ENCODE results near the gene KIF3C. TPM values are rescaled to one million over a fixed set of nuclear protein-coding genes. Genes with fewer than 3 reads are reported as not detected.
A peak's percentile ranks its signal among the peaks of the same experiment; 100 is the strongest.
"Not testable (repeated sequence)": the region's sequence is repeated elsewhere in the genome, so short reads cannot be mapped to it uniquely, and the experiment has no call there.

KIF3C gene
- total RNA-seq, 1 donor from 2014 or later: 28.9 TPM

DNA sequence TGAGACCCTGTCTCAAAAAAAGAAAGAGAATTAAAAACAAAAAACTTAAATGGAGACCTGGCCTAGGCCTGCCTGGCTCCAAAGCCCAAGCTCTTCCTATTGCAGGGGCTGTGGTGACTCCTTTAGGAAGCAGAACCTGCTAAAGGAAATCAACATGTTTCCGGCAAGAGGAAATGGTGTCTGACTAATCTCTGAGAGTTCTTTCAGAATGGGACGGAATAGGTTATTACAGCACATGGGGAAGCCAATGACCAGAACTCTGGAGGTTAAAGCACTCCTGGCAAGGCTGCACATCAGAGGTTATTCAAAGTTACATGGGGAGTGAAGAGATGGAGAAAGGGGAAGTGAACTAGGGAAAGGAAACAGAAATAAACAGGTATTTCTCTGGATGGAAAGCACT, 21.4 kb downstream of the KIF3C start:
- peak; percentile 87 for DNase-seq (ENCODE audit: low read depth)

DNA sequence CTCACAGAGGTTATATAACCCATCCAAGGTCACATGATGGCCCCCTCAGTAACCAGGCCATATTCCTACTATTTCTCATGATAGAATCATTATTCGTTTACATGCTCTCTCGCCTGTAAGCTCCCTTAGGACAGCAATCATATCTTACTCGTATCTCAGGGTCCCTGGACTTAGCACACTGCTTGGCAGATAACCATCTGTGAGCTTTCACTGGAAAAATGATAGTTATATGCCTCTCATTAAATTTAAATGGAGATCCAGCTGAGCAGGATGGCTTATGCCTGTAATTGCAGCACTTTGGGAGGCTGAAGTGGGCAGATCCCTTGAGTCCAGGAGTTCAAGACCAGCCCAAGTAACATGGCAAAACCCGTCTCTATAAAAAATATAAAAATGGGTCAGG, 21.9 kb downstream of the KIF3C start:
- no peak for DNase-seq (ENCODE audit: low read depth)

DNA sequence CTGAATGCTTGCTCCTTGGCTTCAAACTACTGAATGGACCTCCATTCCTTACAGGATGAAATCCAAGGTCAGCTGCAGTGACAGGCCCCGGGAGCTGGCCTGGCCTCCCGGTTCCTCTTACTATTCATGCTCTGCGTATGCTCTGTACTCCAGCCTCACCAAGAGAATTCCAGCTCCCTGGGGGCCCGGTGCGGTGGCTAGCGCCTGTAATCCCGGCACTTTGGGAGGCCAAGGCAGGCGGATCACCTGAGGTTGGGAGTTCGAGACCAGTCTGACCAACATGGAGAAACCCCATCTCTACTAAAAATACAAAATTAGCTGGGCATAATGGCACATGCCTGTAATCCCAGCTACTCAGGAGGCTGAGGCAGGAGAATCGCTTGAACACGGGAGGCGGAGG, 23.7 kb downstream of the KIF3C start:
- DNase-seq (ENCODE audit: low read depth): not testable (repeated sequence)

DNA sequence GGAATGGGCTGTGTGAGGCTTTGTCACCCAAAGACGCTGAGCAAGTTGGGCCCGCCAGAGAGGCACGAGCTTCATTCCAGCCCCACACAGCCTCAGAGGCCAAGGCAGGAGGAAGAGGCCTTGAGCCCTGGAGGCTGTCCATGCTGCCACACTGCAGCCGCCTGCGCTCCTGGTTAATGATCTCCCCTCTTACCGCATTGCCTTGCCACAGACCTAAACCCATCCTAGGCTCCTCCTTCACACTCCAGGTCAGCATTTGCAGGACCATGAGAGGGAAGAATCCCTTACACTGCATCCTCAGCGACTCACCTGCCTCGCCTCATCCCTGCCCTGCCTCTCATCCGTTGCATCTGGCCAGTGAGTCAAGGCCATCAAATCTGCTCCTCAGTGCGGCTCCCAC, 24.6 kb downstream of the KIF3C start:
- DNase-seq (ENCODE audit: low read depth): no peak

DNA sequence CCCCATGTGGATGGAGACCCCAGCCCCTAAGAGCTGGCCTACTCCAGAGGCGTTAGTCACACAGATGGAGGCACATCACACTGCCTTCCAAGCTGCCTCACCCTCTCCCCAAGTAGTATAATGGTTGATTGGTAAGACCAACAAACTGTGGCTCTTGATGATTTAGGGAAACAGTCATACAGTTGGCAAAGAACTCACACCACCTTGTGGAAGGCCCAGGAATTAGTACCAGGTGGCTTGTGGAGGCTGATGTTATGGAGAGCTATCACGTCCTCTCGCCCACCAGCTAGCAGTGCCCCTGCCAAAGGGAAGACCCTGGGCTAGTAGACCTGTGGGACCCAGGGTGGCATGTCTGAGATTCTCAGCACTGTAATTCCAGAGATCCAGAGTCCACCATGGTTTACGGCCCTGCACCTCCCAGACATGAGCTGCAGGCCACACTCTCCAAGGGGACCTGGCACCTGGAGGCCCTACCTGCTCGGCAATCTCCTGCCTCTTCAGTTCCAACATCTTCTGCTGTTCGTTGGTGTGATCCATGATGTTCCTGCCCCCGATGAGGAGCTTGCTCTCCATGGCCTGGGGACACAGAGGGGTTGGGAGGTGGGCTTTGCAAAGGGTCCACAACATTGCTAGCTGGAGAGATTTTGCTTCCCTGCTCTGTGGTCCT, 26.3 kb downstream of the KIF3C start:
- no peak for DNase-seq (ENCODE audit: low read depth)

DNA sequence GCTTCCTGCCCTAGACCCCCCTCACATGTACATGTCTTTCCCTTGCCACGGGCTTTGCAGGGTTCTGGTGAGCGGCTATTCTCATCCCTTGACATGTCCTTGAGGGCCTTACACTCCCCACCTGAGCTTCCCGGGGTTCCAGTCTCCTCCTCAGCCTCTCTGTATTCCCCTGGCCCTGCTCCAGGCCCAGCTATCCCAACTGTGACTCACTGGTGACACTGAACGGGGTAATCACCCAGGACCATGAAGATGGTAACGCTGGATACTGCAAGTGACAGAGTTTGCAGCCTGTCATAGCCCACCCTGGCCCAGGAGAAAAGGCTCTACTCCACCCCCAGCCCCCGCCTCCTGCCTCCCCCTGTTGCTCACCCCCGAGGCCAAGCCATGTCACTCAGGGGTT, 27.3 kb downstream of the KIF3C start:
- DNase-seq (ENCODE audit: low read depth): no peak

DNA sequence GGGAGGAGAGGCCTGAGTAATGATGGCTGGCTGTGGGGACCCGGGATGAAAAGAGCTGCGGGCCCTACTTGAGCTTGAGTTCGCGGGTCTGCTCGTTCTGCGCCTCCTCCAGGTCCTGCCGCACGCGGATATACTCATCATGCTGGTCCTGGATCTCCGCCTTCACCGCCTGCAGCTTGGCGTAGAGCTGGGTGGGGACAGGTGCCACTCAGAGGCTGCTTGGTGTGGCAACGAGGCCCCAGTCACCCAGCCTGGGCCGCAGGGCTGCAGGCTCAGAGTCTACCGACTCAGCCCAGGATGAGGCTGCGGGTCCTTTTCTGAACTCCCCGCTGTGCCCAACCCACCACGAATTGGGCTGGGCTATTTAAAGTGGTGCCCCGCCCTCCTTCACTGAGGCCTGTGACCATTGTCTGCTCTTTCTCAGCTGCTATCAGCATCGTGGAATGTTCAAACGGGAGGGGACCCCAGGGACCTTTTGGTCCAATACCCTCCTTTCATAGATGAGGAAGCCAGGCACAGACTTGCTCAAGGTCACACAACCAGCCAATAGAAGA, 28.0 kb downstream of the KIF3C start:
- no peak for DNase-seq (ENCODE audit: low read depth)

DNA sequence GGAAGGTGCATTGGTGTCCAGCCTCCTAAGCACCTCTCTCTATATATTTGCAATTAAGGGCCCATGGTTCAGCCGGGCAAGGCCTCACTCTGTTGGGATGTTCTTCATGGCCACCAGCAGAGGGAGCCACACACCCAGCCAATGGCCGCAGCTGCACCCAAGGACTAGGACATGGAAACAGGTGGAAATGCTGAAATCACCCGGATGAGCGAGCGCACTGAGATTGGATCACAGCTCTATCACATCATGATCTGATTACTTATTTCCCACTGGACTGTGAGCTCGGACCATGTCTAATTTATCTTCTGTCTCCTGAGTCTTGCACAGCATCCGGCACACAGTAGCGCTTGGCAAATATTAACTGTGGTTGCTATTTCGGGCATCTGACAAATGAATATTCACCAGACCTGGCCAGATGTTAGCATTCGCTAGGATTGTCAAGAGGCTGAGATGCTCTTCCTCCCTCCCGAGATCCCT, 31.2 kb downstream of the KIF3C start:
- DNase-seq (ENCODE audit: low read depth): peak; percentile 92

DNA sequence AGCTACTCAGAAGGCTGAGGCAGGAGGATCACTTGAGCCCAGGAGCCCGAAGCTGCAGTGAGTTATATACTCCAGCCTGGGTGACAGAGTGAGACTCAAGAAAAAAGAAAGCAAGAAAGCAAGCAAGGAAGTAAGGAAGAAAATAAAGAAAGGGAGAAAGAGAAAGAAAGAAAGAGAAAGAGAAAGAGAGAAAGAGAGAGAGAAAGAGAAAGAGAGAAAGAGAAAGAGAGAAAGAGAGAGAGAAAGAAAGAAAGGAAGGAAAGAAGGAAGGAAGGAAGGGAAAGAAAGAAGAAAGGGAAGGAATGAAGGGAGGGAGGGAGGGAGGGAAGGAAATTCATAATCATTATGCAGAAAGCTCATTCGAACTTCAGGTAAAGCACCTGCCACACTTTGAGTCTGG, 33.9 kb downstream of the KIF3C start:
- no peak for DNase-seq (ENCODE audit: low read depth)

DNA sequence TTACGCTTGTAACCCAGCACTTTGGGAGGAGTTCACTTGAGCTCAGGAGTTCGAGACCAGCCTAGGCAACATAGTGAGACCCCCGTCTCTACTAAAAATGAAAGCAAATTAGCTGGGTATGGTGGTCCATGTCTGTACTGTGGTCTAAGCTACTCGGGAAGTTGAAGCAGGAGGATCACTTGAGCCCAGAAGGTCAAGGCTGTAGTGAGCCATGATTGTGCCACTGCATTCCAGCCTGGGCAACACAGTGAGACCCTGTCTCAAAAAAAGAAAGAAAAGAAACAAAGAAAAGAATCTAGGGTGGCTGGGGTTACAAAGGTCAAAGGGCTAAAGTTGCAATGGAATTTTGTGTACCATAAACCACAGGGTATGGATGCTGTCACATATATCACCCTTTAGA, 41.3 kb downstream of the KIF3C start:
- no peak for DNase-seq (ENCODE audit: low read depth)

DNA sequence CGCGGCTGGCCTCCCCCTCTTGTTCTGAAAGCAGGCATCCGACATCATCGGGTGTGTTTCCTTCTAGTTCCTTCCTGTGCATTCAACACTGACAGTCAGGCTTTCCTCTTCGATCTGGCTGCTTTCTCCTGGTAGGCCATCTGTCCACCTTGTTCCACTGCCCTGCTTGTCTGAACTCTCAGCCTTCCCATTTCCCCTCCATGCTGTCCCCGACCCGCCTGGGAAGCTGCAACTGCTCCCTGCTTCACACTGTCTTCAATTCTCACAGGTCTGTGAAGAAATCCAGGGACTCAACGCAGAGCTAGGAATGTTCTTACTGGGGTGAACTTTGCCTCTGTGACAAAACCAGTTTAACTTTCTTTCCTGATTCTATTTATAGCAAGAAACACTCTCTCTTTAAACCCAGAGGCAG, 43.0 kb downstream of the KIF3C start:
- peak; percentile 32 for DNase-seq (ENCODE audit: low read depth)

DNA sequence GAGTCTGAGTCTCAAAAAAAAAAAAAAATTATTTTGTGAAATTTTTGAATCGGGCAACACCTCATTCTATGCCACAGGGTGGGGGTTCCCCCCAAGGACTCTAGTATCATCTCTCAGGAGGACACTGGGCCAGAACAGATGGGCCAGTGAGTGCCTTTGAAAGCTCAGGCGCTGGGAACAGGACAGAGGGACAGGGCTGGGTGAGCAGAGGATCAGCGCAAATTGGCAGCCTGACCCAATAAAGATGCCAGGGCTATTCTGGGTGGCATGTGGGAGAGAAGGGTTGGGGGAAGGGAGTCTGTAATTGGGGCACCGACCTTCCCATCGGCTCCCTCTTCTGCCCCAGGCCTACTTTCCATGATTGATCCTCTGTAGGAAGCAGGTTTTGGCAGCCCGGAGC, 44.0 kb downstream of the KIF3C start:
- no peak for DNase-seq (ENCODE audit: low read depth)

DNA sequence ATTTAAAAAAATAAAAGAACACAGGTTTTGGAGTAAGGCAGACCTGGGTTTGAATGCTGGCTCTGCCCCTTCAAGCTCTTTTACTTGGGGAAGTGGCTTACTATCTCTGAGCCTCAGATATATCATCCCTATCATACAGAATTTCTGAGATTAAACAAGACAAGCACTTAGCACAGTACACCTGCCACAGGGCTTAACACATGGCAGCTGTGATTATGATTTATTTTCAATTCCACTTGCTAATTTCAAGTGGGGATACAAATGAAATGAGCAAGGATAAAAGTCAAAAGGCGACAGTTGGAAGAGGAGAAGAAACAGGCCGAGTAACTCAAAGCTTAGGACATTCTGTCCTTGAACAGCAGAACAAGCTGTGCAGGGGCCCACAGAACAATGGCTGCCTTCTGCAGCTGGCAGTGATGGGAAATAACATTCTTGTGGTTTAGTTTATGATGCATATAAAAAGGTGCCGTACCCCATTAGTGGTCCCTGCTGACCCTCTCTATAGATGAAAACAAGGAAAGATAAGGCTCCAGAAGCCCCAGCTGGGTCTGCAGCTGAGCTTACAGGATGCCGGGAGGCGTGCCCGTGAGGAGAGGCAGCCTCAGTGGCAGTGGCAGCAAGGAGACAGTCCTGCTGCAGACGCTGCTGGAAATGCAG, 45.3 kb downstream of the KIF3C start:
- DNase-seq (ENCODE audit: low read depth): peak; percentile 5

DNA sequence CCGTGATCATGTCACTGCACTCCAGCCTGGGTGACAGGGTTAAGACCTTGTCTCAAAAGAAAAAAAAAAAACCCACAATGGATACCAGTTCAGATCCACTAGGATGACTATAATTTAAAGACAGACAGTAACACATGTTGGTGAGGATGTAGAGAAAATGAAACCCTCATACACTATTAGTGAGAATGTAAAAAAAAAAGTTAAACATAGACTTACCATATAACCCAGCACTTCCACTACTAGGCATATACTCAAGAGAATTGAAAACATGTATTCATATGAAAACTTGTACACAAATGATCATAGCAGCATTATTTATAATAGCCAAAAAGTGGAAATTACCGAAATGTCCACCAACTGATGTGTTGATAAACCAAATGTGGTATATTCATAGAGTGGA, 48.7 kb downstream of the KIF3C start:
- DNase-seq (ENCODE audit: low read depth): no peak

DNA sequence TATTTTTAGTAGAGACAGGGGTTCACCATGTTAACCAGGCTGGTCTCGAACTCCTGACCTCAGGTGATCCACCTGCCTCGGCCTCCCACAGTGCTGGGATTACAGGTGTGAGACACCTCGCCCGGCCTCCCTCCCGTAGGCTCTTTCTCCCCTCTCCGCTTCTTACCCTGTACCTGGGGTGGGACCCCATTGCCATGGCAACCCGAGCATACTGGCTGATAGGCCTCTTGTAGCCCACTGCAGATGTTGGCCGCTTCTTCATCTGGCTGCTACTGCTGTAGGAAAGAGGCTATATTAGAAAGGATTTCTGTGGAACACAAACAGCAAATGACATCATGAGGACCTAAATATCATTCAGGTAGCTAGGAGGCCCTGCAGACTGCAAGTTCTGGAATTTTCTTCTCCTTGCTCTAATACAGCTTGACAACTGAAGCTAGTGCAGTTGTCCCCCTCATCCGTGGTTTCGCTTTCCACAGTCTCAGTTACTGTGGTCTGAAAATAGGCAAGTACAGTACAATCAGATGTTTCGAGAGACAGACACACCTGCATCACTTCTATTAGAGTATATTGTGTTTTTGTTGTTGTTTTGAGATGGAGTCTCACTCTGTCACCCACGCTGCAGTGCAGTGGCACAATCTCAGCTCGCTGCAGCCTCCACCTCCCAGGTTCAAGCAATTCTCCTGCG, 52.4 kb downstream of the KIF3C start:
- no peak for DNase-seq (ENCODE audit: low read depth)

DNA sequence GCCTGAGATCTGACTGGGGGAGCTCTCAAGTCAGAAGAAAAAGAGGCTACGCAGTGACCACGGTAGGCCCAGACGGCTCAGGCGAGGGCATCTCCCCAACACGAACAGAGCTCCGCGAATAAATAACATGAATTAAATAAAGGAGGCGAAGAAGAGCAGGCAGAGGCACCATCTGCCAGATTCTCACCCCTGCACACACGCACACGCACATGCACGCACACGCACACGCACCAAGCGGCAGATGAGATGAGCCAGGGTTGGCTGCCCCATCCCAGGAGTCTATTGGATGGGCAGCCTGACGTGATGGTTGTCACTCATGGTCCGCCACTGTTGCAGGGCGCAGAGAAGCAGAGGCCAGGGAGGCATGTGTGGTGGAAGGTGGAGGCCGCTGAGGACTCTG, 53.6 kb downstream of the KIF3C start:
- DNase-seq (ENCODE audit: low read depth): no peak

DNA sequence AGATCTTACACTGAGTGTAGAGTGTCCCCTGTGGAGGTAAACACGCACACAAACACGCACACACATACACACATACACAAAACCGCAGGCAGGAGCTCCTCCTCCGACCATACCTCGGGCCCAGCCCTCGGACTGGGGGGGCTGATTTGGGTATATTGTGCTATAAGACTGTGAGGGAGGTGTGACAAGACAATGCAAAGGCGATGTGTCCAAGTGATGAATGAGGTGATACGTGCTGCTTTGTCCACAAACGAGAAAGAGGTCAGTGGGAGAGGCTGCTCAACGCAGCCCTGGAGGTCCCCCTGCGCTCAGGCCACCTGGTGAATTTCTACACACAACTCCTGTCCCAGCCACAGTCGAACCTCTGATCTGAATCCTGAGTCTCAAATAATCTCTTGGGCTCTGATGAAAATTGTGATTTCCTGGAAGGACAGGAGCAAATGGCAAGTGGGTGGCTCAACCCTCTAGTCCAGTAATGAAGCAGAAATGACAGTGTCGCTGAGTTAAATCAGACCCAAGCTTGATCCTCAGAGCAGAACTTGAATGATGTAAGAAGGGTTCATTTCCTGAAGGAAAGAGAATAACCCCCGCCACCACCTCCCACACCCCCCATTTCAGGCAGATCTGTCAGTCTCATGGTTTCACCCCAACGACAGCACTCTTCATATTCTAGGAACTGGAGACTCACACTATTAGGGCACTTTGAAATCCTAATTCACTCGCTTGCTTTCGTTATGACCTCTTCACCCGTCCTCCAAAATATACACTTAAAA, 55.1 kb downstream of the KIF3C start:
- no peak for DNase-seq (ENCODE audit: low read depth)

DNA sequence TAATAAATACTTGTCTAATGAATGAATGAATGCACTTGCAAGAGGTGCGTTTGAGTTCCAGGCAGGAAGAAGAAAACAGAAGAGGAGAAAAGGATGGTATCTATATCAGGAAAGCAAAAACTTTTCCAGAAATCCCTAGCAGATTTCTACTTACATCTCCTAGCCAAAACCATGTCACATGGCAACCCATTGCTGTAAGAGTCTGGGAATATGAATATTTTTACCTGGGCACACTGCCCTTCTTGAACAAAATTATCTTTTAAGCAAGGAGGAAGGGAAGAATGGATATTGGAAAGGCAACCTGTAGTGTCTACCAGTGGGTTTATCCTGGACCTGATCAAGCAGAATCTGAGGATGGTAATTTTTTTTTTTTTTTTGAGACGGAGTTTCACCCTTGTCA, 59.8 kb downstream of the KIF3C start:
- no peak for DNase-seq (ENCODE audit: low read depth)

DNA sequence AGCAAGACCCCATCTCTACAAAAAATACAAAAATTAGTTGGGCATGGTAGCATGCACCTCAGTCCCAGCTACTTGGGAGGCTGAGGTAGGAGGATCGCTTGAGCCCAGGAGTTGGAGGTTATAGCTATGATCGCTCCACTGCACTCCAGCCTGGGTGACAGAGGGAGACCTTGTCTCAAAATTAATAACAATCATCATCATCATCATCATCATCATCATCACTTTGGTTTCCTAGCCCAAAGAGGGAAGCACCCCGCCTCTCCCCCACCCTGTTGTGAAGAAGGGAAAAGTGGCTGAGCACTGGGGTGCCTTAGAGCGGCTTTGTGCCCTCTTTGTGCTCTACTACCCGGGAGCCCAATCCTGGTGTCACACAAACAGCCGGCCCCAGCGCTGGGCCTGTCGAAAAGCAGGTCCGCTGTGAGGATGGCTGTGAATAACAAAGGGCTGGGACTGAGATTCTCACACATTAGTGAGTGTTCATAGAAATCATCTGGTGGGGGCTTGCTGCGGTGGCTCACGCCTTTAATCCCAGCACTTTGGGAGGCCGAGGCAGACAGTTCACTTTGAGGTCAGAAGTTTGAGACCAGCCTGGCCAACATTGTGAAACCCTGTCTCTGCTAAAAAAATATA, 61.4 kb downstream of the KIF3C start:
- DNase-seq (ENCODE audit: low read depth): no peak

DNA sequence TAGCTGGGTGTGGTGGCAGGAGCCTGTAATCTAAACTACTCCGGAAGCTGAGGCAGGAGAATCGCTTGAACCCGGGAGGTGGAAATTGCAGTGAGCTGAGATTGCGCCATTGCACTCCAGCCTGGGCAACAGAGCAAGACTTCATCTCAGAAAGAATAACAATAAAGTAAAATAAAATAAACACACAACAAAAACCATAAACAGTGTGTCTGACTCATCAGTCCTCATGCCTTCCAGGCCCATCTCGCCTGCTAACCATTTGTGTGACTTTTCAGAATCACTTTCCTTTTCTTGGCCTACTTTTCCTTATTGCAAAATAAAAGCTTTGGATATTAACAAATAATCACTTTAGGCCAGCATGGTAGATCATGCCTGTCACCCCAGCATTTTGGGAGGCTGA, 62.0 kb downstream of the KIF3C start:
- DNase-seq (ENCODE audit: low read depth): peak; percentile 40

DNA sequence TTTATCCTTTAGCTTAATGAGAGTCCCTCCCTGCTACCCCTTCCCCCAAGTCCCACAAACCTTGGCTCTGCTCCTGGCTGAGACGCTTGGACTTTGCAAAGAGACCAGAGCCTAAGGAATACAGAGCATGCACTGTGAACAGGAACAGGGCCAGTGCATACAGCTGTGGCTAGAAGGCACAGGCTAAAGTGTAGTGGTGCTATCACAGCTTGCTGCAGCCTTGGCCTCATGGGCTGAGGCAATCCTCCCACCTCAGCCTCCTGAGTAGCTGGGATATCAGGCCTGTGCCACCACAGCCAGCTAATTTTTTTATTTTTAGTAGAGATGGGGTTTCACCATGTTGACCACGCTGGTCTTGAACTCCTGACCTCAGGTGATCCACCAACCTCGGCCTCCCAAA, 64.5 kb downstream of the KIF3C start:
- DNase-seq (ENCODE audit: low read depth): no peak

DNA sequence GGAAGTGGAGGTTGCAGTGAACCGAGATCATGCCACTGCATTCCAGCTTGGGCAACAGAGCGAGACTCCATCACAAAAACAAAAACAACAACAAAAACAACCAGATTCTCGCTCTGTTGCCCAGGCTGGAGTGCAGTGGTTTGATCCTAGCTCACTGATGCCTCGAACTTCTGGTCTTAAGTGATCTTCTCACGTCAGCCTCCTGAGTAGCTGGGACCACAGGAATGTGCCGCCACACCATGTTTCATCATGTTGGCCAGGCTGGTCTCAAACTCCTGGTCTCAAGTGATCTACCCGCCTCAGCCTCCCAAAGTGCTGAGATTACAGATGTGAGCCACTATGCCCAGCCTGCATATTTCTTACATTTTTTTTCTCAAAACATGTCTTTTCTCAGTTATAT, 64.9 kb downstream of the KIF3C start:
- not testable (repeated sequence) for DNase-seq (ENCODE audit: low read depth)
